ENCODE results near the gene CCDC63.

Gene CCDC63

GRCh38 chr12:110888256-110888991, 41.6 kb downstream of the CCDC63 start:
- no peak for DNase-seq

GRCh38 chr12:110889361-110889760, 42.6 kb downstream of the CCDC63 start:
- no peak for DNase-seq

GRCh38 chr12:110893956-110894355, 47.2 kb downstream of the CCDC63 start:
- no peak for DNase-seq

- no peak for DNase-seq
These were observed 49.8 kb downstream of the CCDC63 start for GRCh38 chr12:110896559-110896958.

- DNase-seq: no peak
These were observed 54.6 kb downstream of the CCDC63 start for GRCh38 chr12:110901401-110901800.

GRCh38 chr12:110903511-110903910, 56.7 kb downstream of the CCDC63 start:
- DNase-seq: no peak

GRCh38 chr12:110906083-110906482, 59.3 kb downstream of the CCDC63 start:
- no peak for DNase-seq

- DNase-seq: no peak
These were observed 59.7 kb downstream of the CCDC63 start for GRCh38 chr12:110906516-110906915.

GRCh38 chr12:110906985-110907384, 60.2 kb downstream of the CCDC63 start:
- no peak for DNase-seq

- no peak for DNase-seq
These were observed 60.8 kb downstream of the CCDC63 start for GRCh38 chr12:110907583-110907982.

GRCh38 chr12:110908377-110909152, 61.8 kb downstream of the CCDC63 start:
- DNase-seq: no peak

GRCh38 chr12:110912263-110912662, 65.5 kb downstream of the CCDC63 start:
- DNase-seq: no peak

- DNase-seq: no peak
These were observed 66.6 kb downstream of the CCDC63 start for GRCh38 chr12:110913119-110914056.

- DNase-seq: no peak
These were observed 69.6 kb downstream of the CCDC63 start for GRCh38 chr12:110916295-110916875.

- DNase-seq: no peak
These were observed 70.7 kb downstream of the CCDC63 start for GRCh38 chr12:110917467-110917866.

GRCh38 chr12:110917961-110918360, 71.2 kb downstream of the CCDC63 start:
- DNase-seq: no peak

GRCh38 chr12:110919720-110920119, 72.9 kb downstream of the CCDC63 start:
- DNase-seq: no peak

- DNase-seq: no peak
These were observed 73.6 kb downstream of the CCDC63 start, which contains the start of gene MYL2 for GRCh38 chr12:110920324-110920910. Gene MYL2, minus strand, starts transcription at chr12:110920579. Its CDS starts 50 bp downstream, at chr12:110920529.

- no peak for DNase-seq
These were observed 74.5 kb downstream of the CCDC63 start for GRCh38 chr12:110921262-110921661.

- no peak for DNase-seq
These were observed 75.9 kb downstream of the CCDC63 start for GRCh38 chr12:110922652-110923051.

- DNase-seq: no peak
These were observed 76.4 kb downstream of the CCDC63 start for GRCh38 chr12:110923192-110923591.

GRCh38 chr12:110923692-110924334, 77.0 kb downstream of the CCDC63 start:
- no peak for DNase-seq
